NCI-H510A treated with DMSO at 0.1 percent for 48 hours (cell line): ENCODE results near the gene PPP2R2C.

Experiments used
- DNase-seq: peaks from one replicate; lab custom pipeline; 2025; lab: John Stamatoyannopoulos, UW

PPP2R2C gene

GRCh38 chr4:6332042-6332668 is 140.3 kb downstream of the PPP2R2C start:
- no peak for DNase-seq

GRCh38 chr4:6331468-6331867 is 140.9 kb downstream of the PPP2R2C start:
- no peak for DNase-seq

GRCh38 chr4:6331018-6331417 is 141.4 kb downstream of the PPP2R2C start:
- no peak for DNase-seq

GRCh38 chr4:6330384-6330767 is 142.0 kb downstream of the PPP2R2C start:
- no peak for DNase-seq

- DNase-seq: no peak
These were observed 142.7 kb downstream of the PPP2R2C start for GRCh38 chr4:6329478-6330383.

- DNase-seq: no peak
These were observed 143.9 kb downstream of the PPP2R2C start for GRCh38 chr4:6328526-6328925.

- DNase-seq: peak; percentile 31
These were observed 145.0 kb downstream of the PPP2R2C start for GRCh38 chr4:6327220-6327917.

GRCh38 chr4:6326312-6327060 is 145.9 kb downstream of the PPP2R2C start:
- no peak for DNase-seq

GRCh38 chr4:6325788-6326290 is 146.6 kb downstream of the PPP2R2C start:
- no peak for DNase-seq

- no peak for DNase-seq
These were observed 147.2 kb downstream of the PPP2R2C start for GRCh38 chr4:6324999-6325787.

- no peak for DNase-seq
These were observed 147.9 kb downstream of the PPP2R2C start for GRCh38 chr4:6324461-6324998.

- DNase-seq: no peak
These were observed 149.4 kb downstream of the PPP2R2C start for GRCh38 chr4:6322761-6323566.

- DNase-seq: no peak
These were observed 150.2 kb downstream of the PPP2R2C start for GRCh38 chr4:6322067-6322760.

GRCh38 chr4:6321361-6321760 is 151.1 kb downstream of the PPP2R2C start:
- DNase-seq: no peak

GRCh38 chr4:6320663-6321062 is 151.8 kb downstream of the PPP2R2C start:
- no peak for DNase-seq

- no peak for DNase-seq
These were observed 152.8 kb downstream of the PPP2R2C start for GRCh38 chr4:6319530-6320150.

- DNase-seq: no peak
These were observed 154.2 kb downstream of the PPP2R2C start for GRCh38 chr4:6318206-6318605.

GRCh38 chr4:6316461-6317003 is 155.9 kb downstream of the PPP2R2C start:
- DNase-seq: no peak

- no peak for DNase-seq
These were observed 159.2 kb downstream of the PPP2R2C start for GRCh38 chr4:6313216-6313615.
